H9 (cell line): ENCODE data around the gene CCDC149. TPM values are rescaled to one million over a fixed set of nuclear protein-coding genes. Genes with fewer than 3 reads are reported as not detected.

Source experiments
- DNase-seq: peaks from one replicate; pipeline ENCODE4 v3.0.0-alpha.2; 2017
- H2AFZ ChIP-seq: one replicate; pipeline ENCODE4 v1.6.1; 2013; ENCODE audit warnings: mild to moderate bottlenecking, low read length, control low read depth, moderate library complexity
- H2AK5ac ChIP-seq: 2 replicates; pipeline ENCODE4 v1.6.1; 2013; ENCODE audit warnings: low read length, control low read depth, mixed read lengths; ENCODE audit not compliant: insufficient read length
- H2BK120ac ChIP-seq: one replicate; pipeline ENCODE4 v1.6.1; 2013; ENCODE audit warnings: low read depth, mild to moderate bottlenecking, low read length, control low read depth, inconsistent platforms; ENCODE audit not compliant: poor library complexity, severe bottlenecking
- H2BK12ac ChIP-seq: 2 replicates; pipeline ENCODE4 v1.6.1; 2013; ENCODE audit warnings: low read length, control low read depth, mixed read lengths, low read depth; ENCODE audit not compliant: insufficient read length
- H2BK15ac ChIP-seq: 2 replicates; pipeline ENCODE4 v1.6.1; 2013; ENCODE audit warnings: low read depth, low read length, control low read depth
- H2BK20ac ChIP-seq: one replicate; pipeline ENCODE4 v1.6.1; 2013; ENCODE audit warnings: low read depth, mild to moderate bottlenecking, low read length, control low read depth, inconsistent platforms; ENCODE audit not compliant: poor library complexity, severe bottlenecking
- H2BK5ac ChIP-seq: 2 replicates; pipeline ENCODE4 v1.6.1; 2013; ENCODE audit warnings: low read length, control low read depth, mixed read lengths; ENCODE audit not compliant: insufficient read length
- H3K14ac ChIP-seq: 2 replicates; pipeline ENCODE4 v1.6.1; 2013; ENCODE audit warnings: low read length, control low read depth; ENCODE audit not compliant: insufficient read depth
- H3K18ac ChIP-seq: 2 replicates; pipeline ENCODE4 v1.6.1; 2013; ENCODE audit warnings: low read depth, mild to moderate bottlenecking, mixed read lengths, low read length, control low read depth; ENCODE audit not compliant: insufficient read length
- H3K23ac ChIP-seq: 2 replicates; pipeline ENCODE4 v1.6.1; 2013; ENCODE audit warnings: low read length, control low read depth, mixed read lengths, low read depth; ENCODE audit not compliant: insufficient read length
- H3K23me2 ChIP-seq: 2 replicates; pipeline ENCODE4 v1.6.1; 2013; ENCODE audit warnings: low read depth, mild to moderate bottlenecking, mixed read lengths, low read length, control low read depth; ENCODE audit not compliant: insufficient read length, poor library complexity, severe bottlenecking
- H3K27ac ChIP-seq: 2 replicates; pipeline ENCODE4 v1.5.1; 2013; ENCODE audit warnings: low read length, control low read depth, mixed read lengths, low read depth; ENCODE audit not compliant: insufficient read length
- H3K27me3 ChIP-seq: 2 replicates; pipeline ENCODE4 v1.6.1; 2013; ENCODE audit warnings: low read length, control low read depth, inconsistent platforms; ENCODE audit not compliant: insufficient read depth
- H3K4ac ChIP-seq: 2 replicates; pipeline ENCODE4 v1.6.1; 2013; ENCODE audit warnings: low read depth, mild to moderate bottlenecking, control low read depth, inconsistent platforms, low read length, moderate library complexity
- H3K4me1 ChIP-seq: 2 replicates; pipeline ENCODE4 v1.6.1; 2013; ENCODE audit warnings: low read length, control low read depth, inconsistent platforms; ENCODE audit not compliant: insufficient read depth
- H3K4me2 ChIP-seq: 2 replicates; pipeline ENCODE4 v1.6.1; 2013; ENCODE audit warnings: low read length, control low read depth, mixed read lengths; ENCODE audit not compliant: insufficient read length, insufficient read depth
- H3K56ac ChIP-seq: 2 replicates; pipeline ENCODE4 v1.6.1; 2013; ENCODE audit warnings: low read depth, mild to moderate bottlenecking, mixed read lengths, low read length, control low read depth; ENCODE audit not compliant: insufficient read length
- H3K79me1 ChIP-seq: 2 replicates; pipeline ENCODE4 v1.6.1; 2013; ENCODE audit warnings: low read depth, mild to moderate bottlenecking, moderate library complexity, low read length, control low read depth, inconsistent platforms; ENCODE audit not compliant: insufficient read depth, poor library complexity, severe bottlenecking
- H3K79me2 ChIP-seq: 2 replicates; pipeline ENCODE4 v1.6.1; 2013; ENCODE audit warnings: low read length, control low read depth, inconsistent platforms; ENCODE audit not compliant: insufficient read depth
- H3K9ac ChIP-seq: 2 replicates; pipeline ENCODE4 v1.6.1; 2013; ENCODE audit warnings: low read length, control low read depth, mixed read lengths; ENCODE audit not compliant: insufficient read length; ENCODE audit errors: extremely low read depth
- H3K9me3 ChIP-seq: one replicate; pipeline ENCODE4 v1.6.1; 2013; ENCODE audit warnings: low read depth, low read length, inconsistent platforms; ENCODE audit not compliant: control insufficient read depth
- H3T11ph ChIP-seq: one replicate; pipeline ENCODE4 v1.6.1; 2013; ENCODE audit warnings: mild to moderate bottlenecking, low read length, control low read depth, inconsistent platforms
- H4K20me1 ChIP-seq: one replicate; pipeline ENCODE4 v1.6.1; 2013; ENCODE audit not compliant: control insufficient read depth, insufficient read length, insufficient read depth
- H4K5ac ChIP-seq: 2 replicates; pipeline ENCODE4 v1.6.1; 2013; ENCODE audit warnings: low read depth, mild to moderate bottlenecking, mixed read lengths, low read length, control low read depth; ENCODE audit not compliant: insufficient read length
- H4K8ac ChIP-seq: replicated peaks from 2 replicates; pipeline ENCODE4 v1.6.1; 2013; ENCODE audit warnings: low read length, control low read depth, mixed read lengths, low read depth; ENCODE audit not compliant: insufficient read length
- H4K91ac ChIP-seq: 2 replicates; pipeline ENCODE4 v1.6.1; 2013; ENCODE audit warnings: low read depth, mild to moderate bottlenecking, moderate library complexity, mixed read lengths, low read length, control low read depth; ENCODE audit not compliant: insufficient read length
- H3K27ac Mint-ChIP-seq, 3 experiments: 2 replicates in 2 of 3; 3 replicates in 1 of 3; pipeline ENCODE4 v1.8.0; 2020 to 2021; ENCODE audit warnings: mixed read lengths in 3 of 3, mild to moderate bottlenecking in 1 of 3, moderate library complexity in 1 of 3
- H3K27me3 Mint-ChIP-seq: 2 replicates; pipeline ENCODE4 v1.8.0; 2021; ENCODE audit warnings: low read depth, mild to moderate bottlenecking, moderate library complexity, mixed read lengths
- H3K36me3 Mint-ChIP-seq, 3 experiments: 2 replicates in 2 of 3; 3 replicates in 1 of 3; pipeline ENCODE4 v1.8.0; 2020 to 2021; ENCODE audit warnings: low read depth in 3 of 3, mixed read lengths in 3 of 3; ENCODE audit not compliant: insufficient read depth in 1 of 3
- H3K4me1 Mint-ChIP-seq, 2 experiments: 2 replicates each; pipeline ENCODE4 v1.8.0; 2020; ENCODE audit warnings: mixed read lengths in 2 of 2
- H3K4me3 Mint-ChIP-seq, 2 experiments: 2 replicates in 1 of 2; 3 replicates in 1 of 2; pipeline ENCODE4 v1.8.0; 2020 to 2021; ENCODE audit warnings: mild to moderate bottlenecking in 2 of 2, mixed read lengths in 2 of 2, moderate library complexity in 1 of 2
- H3K9me3 Mint-ChIP-seq, 2 experiments: 2 replicates in 1 of 2; 3 replicates in 1 of 2; pipeline ENCODE4 v1.8.0; 2020; ENCODE audit warnings: mild to moderate bottlenecking in 2 of 2, mixed read lengths in 2 of 2, moderate library complexity in 1 of 2
- WGBS: extraction: QIAGEN DNeasy Blood & Tissue Kit; methylation state at CpG from one replicate; pipeline ENCODE4 v1.1.7; 2013; ENCODE audit warnings: missing lambda C conversion rate, low lambda C conversion rate, mixed read lengths; ENCODE audit not compliant: insufficient read length; ENCODE audit errors: extremely low coverage; 5-methylcytosine and 5-hydroxymethylcytosine counted together
- total RNA-seq: library from RNA; stranded (reverse); gene quantifications from 2 replicates; pipeline ENCODE4 v1.2.1, GENCODE V29; 2021
- TF ChIP-seq, protein P1 (sequence below): fragments of 200-600 bp; sonication (generic); conservative IDR thresholded peaks from 3 replicates; pipeline ENCODE4 v1.8.0; 2021; ENCODE audit warnings: antibody characterized with exemption, mild to moderate bottlenecking

CCDC149 gene
- total RNA-seq, 1 experiment from 2014 or later, result 4.5 TPM

DNA sequence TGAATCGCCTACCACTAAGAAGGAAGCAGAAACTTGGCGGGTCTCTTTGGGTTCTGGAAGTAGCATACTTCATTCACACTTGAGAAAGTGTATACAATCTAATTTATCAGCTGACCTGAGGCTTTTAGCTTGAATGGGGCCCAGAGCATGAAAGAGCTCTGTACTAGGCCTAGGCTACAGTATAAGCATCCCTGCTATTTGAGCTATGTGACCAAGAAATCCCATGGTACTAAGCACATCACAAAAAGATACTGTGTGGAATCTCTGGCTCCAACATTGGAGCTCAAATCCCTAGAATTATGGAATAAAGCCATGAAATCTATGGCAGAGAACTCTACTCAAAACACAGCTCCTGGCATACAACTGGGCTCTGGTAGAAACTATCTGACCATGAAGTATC lies 43.9 kb upstream of the CCDC149 start:
- H3K23ac ChIP-seq, result no peak overlapping the region
- no peak overlapping the region for H2AK5ac ChIP-seq
- no peak for DNase-seq
- H4K5ac ChIP-seq, result no peak overlapping the region
- Mint-ChIP-seq H3K27ac (no peak overlapping the region), H3K27me3 (peaks cover 2% of the 10 kb centered on the region), H3K4me3 (no peak overlapping the region), H3K36me3 (no peaks in the 10 kb centered on the region; a peak in 1 of 7 replicates), H3K9me3 (peaks cover 3 to 5% of the 10 kb centered on the region in 2 experiments; a peak in 3 of 5 replicates), H3K4me1 (peaks cover 5 to 7% of the 10 kb centered on the region in 2 experiments; a peak in 3 of 4 replicates)
- H3K4ac ChIP-seq, result no peak overlapping the region
- H3K9ac ChIP-seq, result no peak overlapping the region
- no peaks in the 10 kb centered on the region for H3K27me3 ChIP-seq
- no peaks in the 10 kb centered on the region for H4K20me1 ChIP-seq
- H2BK15ac ChIP-seq, result no peak overlapping the region
- no peak overlapping the region for H3K27ac ChIP-seq
- H3K9me3 ChIP-seq, result no peaks in the 10 kb centered on the region
- no peak overlapping the region for H2BK12ac ChIP-seq
- H3K79me2 ChIP-seq, result no peaks in the 10 kb centered on the region
- no peak overlapping the region for H3K56ac ChIP-seq
- no peaks in the 10 kb centered on the region for H3K23me2 ChIP-seq
- H3K4me2 ChIP-seq, result no peak overlapping the region
- TF ChIP-seq, protein P1, sequence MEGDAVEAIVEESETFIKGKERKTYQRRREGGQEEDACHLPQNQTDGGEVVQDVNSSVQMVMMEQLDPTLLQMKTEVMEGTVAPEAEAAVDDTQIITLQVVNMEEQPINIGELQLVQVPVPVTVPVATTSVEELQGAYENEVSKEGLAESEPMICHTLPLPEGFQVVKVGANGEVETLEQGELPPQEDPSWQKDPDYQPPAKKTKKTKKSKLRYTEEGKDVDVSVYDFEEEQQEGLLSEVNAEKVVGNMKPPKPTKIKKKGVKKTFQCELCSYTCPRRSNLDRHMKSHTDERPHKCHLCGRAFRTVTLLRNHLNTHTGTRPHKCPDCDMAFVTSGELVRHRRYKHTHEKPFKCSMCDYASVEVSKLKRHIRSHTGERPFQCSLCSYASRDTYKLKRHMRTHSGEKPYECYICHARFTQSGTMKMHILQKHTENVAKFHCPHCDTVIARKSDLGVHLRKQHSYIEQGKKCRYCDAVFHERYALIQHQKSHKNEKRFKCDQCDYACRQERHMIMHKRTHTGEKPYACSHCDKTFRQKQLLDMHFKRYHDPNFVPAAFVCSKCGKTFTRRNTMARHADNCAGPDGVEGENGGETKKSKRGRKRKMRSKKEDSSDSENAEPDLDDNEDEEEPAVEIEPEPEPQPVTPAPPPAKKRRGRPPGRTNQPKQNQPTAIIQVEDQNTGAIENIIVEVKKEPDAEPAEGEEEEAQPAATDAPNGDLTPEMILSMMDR, result no peak
- peaks cover 6% of the 10 kb centered on the region; the same call in 1 of the 2 replicates for H3K4me1 ChIP-seq
- no peak overlapping the region for H2BK20ac ChIP-seq
- no peak overlapping the region for H2BK5ac ChIP-seq
- no peaks in the 10 kb centered on the region for H3K79me1 ChIP-seq
- no peak overlapping the region for H4K91ac ChIP-seq
- no peak overlapping the region for H4K8ac ChIP-seq
- H3K18ac ChIP-seq, result no peak overlapping the region
- H3T11ph ChIP-seq, result no peak overlapping the region
- no peak overlapping the region for H2BK120ac ChIP-seq
- no peak overlapping the region for H2AFZ ChIP-seq
- H3K14ac ChIP-seq, result no peak overlapping the region
- no CpG with 5 or more reads among the region's 2 CpGs for WGBS
